GM19438 (cell line): ENCODE data around the gene RNU7-1.

Source experiments
- ATAC-seq: cut with Tn5 transposase; IDR thresholded peaks from one replicate; pipeline ENCODE4 v1.9.1; 2021; ENCODE audit warnings: low read depth; ENCODE audit not compliant: unreplicated experiment

RNU7-1 gene

DNA sequence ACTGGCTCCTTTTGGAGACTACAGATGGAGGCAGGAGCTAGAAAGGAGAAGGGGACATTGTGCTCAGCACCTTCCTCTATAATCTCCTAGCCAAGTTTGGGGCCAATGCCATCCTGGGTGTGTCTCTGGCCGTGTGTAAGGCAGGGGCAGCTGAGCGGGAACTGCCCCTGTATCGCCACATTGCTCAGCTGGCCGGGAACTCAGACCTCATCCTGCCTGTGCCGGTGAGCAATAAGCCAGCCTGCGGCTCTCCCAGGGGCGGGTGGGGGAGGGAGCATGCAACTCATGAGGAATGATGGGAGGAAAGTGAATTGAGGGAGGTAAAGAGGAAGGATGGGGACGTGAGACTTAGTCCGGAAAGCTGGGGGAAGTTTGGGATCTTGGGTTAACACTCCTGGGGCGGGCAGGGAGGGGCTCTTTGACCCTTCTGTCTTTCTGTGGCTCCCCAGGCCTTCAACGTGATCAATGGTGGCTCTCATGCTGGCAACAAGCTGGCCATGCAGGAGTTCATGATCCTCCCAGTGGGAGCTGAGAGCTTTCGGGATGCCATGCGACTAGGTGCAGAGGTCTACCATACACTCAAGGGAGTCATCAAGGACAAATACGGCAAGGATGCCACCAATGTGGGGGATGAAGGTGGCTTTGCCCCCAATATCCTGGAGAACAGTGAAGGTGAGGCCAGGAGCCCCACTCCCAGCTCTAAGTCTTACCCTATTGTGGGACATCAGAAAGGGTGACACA lies 26.0 kb upstream of the RNU7-1 start:
- ATAC-seq, result no peak

DNA sequence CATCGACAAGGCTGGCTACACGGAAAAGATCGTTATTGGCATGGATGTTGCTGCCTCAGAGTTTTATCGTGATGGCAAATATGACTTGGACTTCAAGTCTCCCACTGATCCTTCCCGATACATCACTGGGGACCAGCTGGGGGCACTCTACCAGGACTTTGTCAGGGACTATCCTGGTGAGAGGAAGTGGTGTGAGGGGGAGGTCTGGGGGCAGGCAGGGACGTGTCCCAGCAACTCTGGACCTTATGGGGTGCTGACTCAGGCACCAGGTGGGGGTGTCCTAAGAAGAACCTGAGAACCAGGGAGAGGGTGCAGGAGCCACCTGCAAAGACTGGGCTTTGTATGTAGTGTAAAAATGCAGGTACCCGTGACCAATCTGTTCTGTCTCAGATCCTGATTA lies 24.0 kb upstream of the RNU7-1 start:
- ATAC-seq, result no peak

DNA sequence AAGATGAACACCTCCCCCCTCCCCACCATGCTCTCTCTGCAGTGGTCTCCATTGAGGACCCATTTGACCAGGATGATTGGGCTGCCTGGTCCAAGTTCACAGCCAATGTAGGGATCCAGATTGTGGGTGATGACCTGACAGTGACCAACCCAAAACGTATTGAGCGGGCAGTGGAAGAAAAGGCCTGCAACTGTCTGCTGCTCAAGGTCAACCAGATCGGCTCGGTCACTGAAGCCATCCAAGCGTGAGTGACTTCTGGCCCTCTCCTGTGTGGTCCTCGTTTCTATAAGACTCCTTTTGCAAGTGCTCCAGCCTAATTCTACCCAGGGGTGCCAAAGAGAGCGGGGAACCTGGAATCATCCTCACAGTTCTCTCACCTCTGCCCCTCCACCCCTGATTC lies 22.1 kb upstream of the RNU7-1 start:
- ATAC-seq, result no peak

DNA sequence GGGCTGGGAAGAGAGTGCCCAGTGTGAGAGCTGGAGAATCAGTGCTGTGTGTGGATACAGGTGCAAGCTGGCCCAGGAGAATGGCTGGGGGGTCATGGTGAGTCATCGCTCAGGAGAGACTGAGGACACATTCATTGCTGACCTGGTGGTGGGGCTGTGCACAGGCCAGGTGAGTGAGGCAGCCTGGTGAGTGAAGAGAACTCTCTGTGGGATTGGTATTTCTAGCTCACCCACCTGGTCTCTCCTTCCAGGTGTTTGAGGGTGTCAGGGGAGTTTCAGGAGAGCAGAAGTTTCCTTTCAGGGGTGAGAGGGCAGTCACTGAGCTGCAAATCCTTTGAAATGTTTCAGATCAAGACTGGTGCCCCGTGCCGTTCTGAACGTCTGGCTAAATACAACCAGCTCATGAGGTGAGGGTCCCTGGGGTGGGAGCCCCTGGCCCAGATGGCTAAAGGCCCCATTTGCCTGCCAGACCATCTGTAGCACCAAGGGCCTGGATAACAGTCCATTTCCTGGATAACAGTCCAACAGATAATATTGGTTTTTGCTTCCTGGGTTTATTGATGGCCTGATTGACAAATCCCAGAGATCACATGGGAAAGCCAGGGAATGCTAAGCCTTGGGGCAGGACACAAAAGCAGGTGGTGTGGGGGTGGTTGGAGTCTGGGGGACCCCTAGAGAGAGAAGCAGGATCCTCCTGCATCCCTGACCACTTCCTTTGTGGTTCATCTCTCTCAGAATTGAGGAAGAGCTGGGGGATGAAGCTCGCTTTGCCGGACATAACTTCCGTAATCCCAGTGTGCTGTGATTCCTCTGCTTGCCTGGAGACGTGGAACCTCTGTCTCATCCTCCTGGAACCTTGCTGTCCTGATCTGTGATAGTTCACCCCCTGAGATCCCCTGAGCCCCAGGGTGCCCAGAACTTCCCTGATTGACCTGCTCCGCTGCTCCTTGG lies 21.3 kb upstream of the RNU7-1 start:
- no peak for ATAC-seq

DNA sequence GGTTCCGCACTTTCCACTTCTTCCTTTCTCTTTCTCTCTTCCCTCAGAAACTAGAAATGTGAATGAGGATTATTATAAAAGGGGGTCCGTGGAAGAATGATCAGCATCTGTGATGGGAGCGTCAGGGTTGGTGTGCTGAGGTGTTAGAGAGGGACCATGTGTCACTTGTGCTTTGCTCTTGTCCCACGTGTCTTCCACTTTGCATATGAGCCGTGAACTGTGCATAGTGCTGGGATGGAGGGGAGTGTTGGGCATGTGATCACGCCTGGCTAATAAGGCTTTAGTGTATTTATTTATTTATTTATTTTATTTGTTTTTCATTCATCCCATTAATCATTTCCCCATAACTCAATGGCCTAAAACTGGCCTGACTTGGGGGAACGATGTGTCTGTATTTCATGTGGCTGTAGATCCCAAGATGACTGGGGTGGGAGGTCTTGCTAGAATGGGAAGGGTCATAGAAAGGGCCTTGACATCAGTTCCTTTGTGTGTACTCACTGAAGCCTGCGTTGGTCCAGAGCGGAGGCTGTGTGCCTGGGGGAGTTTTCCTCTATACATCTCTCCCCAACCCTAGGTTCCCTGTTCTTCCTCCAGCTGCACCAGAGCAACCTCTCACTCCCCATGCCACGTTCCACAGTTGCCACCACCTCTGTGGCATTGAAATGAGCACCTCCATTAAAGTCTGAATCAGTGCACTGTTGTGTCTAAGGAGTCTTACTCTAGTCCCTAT lies 20.4 kb upstream of the RNU7-1 start:
- no peak for ATAC-seq

DNA sequence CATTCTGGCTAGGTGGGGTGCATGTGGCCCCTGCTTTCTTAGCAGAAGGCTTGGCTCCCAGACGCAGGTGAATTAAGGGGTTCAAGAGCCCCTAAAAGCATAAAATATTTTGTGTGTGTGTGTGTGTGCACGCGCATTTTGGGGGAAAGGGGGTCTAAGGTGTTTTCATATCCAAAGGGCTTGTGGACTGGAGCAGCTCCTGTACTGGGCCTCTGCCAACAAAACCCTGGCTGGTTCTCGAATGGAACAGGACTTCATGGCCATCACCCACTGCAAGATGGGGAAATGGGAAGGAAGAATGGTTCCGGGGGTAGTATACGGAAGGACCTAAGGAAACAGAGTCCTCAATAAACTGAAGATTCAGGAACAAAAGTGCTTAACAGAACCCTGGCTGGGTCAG lies 19.8 kb upstream of the RNU7-1 start:
- ATAC-seq, result no peak

DNA sequence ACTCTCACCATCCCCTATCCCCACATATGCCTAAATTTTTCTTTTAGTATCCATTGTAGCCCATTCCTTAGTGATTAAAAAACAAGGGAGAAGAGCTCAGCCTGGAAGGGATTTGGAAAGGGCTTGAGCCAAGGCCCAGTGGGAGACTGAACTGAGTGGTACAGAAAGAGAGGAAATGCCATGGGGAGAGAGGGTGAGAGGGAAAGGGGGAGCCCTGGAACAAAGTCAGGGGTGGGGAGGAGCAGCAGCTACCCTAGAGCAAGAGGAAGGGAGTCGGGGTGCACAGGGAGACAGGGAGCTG lies 18.4 kb upstream of the RNU7-1 start:
- ATAC-seq, result no peak

DNA sequence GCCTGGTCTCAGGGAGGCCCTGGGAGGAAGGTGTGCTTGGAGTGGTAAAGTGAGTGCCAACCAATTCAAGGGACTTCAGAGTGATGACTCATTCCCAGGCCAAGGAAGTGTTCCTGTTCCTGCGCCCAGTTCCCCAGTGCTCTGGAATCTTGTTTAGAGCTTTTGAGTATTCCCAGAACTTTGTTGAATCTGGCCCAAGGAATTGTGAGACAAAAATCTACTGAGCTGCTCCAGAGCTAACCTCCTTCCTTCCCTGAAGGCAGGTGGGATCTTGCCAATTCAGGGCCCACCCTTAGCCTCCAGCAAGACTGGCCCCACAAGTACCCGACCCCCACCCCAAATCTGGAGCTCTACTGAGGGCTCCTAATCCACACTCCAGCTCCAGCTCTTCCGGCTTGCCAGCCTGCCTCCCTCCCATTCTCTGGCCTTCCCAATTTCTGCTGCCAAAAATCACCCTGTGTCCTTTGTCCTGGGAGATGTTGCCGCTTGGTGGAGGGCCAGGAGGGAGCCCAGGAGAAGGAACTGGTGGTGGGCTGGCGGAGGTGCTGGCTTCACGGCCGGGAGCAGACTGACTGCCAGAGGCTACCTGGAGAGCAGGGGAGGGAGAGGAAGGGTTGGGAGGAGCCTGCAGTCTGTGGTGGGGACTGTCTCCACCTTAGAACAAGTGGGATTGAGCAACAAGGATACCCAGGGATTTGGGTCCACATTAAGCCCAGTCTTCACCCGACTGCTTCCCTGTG lies 17.9 kb upstream of the RNU7-1 start:
- ATAC-seq, result no peak

DNA sequence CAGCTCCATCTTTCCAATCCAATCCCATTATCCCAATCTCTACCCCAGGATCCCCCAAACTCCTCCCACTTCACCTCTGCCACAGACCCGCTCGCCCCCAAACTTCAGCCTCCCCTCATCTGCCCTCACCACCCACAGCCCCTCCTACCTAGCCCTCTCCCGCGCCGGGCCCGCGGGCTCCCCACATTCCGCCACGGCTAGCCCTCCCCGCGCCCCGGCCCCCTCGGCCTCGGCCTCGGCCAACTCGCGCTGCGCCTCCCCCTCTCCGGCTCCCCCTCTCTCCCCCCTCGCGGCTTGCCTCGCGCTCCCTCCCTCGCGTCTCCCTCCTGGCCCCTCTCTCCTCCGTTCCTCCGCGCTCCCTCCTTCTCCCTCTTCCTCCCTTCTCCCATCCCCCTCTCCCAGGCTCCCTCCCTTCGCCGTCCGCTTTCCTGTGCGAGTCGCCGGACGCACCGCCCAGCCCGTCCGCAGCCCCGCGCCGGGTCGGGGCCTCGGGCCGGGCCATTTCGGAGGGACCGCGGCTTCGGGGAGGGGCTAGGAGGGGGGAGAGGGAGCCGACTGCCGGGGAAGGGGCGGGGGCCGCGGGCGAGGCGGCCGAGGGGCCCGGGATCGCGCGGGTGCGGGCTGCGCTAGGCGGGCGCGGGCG lies 16.1 kb upstream of the RNU7-1 start, which contains the start of gene ATN1:
Gene ATN1, plus strand, starts transcription at position 581 of the 643 bp plus-strand sequence. CDS start 6,043 bp downstream, outside the sequence.
- ATAC-seq, result no peak

DNA sequence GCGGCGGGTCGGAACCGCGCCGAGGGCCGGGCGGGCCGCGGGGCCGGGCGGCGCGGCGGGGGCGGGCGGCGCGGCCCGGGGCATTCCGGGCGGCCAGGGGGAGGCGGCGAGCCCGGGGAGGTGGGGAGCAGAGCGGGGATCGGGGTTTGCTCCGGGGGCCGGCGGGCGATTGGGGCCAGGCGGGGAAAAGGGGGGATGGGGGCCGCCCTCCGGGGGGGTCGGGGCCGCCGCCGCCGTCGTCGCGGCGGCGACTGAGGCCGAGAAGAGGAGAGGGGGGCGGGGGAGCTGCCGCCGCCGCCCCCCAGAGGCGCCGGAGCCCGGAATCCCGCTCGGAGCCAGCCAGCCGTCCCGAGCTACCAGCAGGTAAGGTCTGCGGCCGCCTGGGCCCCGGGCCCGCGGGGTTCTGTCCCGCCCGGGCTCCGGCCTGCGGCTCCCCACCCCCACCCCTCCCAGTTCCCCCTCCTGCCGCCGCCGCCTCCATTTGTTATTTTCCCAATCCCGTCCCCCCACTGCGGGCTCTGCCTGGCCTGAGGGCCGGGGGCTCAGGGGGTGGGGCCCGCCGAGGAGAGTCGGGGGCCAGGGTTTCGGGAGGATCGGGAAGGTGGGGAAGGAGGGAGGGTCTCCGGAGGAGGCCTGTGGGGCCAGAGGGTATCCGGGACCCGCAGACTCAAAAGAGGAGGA lies 15.5 kb upstream of the RNU7-1 start:
- no peak for ATAC-seq

DNA sequence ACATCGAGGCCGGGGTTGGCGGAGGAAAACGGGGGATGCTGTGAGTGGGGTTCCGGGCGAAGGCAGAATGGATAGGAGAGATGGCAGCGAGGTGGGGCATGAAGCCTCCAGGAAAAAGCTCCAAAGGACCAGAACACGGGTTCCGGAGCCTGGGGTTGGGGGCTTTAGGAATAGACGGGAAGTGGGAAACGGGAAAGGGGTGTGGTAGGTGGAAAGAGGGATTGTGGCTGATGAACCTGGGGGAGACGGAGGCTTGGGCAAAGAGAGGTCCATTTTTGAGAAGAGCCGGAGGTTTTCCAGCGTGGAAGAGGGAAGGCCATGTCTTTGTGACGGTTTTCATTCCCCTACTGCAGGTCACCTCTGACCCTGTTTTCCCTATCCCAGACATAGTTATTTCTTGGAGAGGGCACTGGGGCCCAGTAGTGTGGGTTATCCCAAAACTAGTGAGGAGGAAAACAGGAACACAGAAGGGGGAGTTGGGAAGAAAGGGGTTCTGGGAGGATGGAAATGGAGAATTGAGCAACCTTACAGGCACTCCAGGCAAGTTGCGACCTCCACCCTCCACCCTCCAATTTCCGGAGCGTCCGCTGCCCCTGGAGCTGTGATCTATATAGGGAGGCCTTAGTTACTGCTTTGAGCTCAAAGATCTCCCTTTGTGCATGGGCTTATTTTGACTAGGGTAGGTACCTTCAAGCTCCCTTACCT lies 14.8 kb upstream of the RNU7-1 start:
- ATAC-seq, result no peak

DNA sequence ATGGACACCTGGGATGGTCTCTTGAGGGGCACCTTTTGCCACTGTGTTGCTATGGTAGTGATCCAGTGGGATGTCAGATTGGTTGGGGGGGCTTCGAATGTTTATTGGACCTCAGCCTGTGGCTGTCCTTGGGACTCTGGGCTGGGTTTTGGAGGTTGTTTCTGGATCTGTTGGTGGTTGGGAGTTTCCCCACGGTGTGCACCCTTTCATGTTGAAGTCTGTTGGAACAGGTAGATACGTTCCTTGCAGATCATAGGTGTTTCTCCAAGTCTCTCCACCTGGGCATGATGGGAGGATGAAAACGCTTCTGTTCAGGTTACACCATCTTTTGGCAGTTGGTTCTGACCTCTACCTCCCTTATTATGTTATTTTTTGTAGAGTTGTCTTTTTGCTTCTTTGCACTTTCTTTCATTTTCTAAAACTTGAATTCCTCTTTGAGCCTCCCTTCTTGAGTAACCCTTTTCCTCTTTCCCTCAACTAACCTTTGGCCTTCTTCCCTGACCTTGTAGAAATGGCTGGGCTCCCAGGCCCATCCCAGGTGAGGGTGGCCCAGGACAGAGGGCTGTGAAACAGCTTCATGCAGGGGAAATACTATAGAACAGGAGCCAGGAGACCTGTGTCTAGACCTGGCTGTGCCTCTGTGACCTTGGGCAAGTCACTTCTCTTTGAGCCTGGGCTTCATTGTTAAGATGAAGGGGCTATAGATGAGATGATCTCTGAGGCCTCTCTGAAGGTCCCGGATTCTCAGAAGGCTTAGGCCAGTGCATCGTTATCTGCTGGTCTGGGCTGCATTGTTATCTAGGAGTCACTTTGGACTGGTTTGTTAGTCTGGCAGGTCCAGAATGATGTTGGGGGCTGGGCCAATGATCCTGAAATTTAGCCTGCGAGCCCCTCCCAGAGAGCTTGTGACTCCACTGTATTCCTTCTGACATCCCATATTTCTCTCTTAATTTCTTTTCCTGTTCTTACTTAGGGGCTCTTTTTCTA lies 13.9 kb upstream of the RNU7-1 start:
- ATAC-seq, result no peak

DNA sequence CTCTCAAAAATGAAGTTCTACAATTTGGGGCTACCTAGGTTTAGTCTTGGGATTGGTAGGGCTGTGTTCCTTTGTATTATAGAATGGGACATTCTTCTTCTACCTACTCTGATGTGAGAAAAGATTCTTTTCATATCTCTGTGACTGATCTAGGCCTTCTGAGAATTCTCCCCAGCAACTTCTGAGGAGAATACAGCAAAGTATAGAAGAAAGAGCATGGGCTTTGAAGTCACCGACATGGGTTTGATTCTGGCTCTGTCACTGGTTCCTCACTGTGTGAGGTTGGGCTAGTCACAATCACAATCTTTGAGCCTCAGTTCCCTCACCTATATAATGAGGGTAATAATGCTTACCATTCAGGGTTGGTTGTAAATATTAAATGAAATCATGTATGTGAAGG lies 10.8 kb upstream of the RNU7-1 start:
- no peak for ATAC-seq

DNA sequence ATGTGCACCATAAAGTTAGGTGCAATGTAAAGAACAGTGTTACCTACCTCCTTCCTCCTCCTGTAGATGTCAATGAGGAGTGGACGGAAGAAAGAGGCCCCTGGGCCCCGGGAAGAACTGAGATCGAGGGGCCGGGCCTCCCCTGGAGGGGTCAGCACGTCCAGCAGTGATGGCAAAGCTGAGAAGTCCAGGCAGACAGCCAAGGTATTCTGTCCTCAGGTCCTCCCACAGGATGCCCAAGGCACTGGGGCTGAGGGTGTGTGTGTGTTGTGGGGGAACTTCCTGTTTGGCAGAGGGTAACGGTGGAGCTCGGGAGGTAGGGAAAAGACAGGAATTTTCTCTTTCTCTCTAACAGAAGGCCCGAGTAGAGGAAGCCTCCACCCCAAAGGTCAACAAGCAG lies 9.5 kb upstream of the RNU7-1 start:
- no peak for ATAC-seq

DNA sequence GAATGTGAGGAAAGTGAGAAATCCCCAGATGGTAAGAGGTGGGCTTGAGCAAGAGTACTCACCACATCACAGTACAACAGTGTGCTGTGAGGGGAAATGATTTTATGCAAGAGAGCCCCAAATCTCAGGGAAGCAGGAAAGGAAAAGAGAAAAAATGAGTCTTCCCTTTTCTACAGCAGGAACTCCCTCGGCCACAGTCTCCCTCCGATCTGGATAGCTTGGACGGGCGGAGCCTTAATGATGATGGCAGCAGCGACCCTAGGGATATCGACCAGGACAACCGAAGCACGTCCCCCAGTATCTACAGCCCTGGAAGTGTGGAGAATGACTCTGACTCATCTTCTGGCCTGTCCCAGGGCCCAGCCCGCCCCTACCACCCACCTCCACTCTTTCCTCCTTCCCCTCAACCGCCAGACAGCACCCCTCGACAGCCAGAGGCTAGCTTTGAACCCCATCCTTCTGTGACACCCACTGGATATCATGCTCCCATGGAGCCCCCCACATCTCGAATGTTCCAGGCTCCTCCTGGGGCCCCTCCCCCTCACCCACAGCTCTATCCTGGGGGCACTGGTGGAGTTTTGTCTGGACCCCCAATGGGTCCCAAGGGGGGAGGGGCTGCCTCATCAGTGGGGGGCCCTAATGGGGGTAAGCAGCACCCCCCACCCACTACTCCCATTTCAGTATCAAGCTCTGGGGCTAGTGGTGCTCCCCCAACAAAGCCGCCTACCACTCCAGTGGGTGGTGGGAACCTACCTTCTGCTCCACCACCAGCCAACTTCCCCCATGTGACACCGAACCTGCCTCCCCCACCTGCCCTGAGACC lies 8.0 kb upstream of the RNU7-1 start:
- ATAC-seq, result no peak

DNA sequence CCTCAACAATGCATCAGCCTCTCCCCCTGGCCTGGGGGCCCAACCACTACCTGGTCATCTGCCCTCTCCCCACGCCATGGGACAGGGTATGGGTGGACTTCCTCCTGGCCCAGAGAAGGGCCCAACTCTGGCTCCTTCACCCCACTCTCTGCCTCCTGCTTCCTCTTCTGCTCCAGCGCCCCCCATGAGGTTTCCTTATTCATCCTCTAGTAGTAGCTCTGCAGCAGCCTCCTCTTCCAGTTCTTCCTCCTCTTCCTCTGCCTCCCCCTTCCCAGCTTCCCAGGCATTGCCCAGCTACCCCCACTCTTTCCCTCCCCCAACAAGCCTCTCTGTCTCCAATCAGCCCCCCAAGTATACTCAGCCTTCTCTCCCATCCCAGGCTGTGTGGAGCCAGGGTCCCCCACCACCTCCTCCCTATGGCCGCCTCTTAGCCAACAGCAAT lies 7.4 kb upstream of the RNU7-1 start:
- no peak for ATAC-seq
